ENCODE measurements around the gene CD109. TPM values are rescaled to one million over a fixed set of nuclear protein-coding genes. Genes with fewer than 3 reads are reported as not detected.

The CD109 gene
- polyA plus RNA-seq, 1 donor from 2014 or later: 0.07 TPM

DNA sequence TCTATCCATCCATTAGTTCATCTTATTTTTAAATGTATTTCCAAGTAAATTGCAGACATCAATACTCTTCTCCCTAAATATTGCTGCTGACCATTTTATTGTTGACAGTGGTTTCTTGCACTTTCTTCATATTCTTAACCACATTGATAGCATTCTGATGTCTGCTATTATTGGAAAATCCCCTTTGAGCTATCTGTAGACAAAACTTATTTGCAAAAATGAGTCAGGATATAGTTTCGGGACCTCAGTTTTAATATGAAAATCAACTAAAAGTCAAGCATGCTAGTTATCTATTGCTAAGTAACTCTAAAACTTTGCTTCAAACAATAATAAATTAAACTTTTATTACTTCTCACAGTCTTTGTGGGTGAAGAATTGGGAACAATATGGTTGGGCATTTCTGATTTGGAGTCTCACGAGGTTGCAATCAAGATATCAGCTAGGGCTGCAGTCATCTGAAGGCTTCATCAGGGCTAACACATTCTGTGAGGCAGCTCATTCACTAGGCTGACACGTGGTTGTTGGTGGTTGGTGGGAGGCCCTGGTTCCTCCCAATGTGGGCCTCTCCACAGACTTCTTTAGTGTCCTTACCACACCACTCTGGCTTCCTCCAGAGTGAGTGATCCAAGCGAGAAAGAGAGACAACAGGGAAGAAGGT is 32.7 kb downstream of the CD109 start:
- Histone ChIP-seq H3K36me3 (ENCODE audit: insufficient read depth, low read length) (no peaks in the 10 kb centered on the region), H3K9ac (ENCODE audit: low read length) (no peak overlapping the region), H3K4me3 (ENCODE audit: low read length) (no peak overlapping the region), H3F3A (ENCODE audit: insufficient read depth, low read length, poor library complexity, severe bottlenecking) (no peaks in the 10 kb centered on the region), H3K27me3 (ENCODE audit: insufficient read depth, low read depth, low read length) (no peaks in the 10 kb centered on the region), H3K4me2 (ENCODE audit: low read length) (no peak overlapping the region), H3K27ac (ENCODE audit: low read length) (no peak overlapping the region), H4K20me1 (ENCODE audit: insufficient read depth) (no peaks in the 10 kb centered on the region), H3K9me3 (ENCODE audit: low read length) (no peaks in the 10 kb centered on the region), H3K9me2 (ENCODE audit: insufficient read depth, low read length) (no peaks in the 10 kb centered on the region), H2AFZ (ENCODE audit: low read depth, low read length) (no peak overlapping the region), H3K79me2 (replicated peaks; ENCODE audit: insufficient read depth, low read length) (no peaks in the 10 kb centered on the region)
- TF ChIP-seq, protein P1, sequence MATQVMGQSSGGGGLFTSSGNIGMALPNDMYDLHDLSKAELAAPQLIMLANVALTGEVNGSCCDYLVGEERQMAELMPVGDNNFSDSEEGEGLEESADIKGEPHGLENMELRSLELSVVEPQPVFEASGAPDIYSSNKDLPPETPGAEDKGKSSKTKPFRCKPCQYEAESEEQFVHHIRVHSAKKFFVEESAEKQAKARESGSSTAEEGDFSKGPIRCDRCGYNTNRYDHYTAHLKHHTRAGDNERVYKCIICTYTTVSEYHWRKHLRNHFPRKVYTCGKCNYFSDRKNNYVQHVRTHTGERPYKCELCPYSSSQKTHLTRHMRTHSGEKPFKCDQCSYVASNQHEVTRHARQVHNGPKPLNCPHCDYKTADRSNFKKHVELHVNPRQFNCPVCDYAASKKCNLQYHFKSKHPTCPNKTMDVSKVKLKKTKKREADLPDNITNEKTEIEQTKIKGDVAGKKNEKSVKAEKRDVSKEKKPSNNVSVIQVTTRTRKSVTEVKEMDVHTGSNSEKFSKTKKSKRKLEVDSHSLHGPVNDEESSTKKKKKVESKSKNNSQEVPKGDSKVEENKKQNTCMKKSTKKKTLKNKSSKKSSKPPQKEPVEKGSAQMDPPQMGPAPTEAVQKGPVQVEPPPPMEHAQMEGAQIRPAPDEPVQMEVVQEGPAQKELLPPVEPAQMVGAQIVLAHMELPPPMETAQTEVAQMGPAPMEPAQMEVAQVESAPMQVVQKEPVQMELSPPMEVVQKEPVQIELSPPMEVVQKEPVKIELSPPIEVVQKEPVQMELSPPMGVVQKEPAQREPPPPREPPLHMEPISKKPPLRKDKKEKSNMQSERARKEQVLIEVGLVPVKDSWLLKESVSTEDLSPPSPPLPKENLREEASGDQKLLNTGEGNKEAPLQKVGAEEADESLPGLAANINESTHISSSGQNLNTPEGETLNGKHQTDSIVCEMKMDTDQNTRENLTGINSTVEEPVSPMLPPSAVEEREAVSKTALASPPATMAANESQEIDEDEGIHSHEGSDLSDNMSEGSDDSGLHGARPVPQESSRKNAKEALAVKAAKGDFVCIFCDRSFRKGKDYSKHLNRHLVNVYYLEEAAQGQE (IDR thresholded peaks at IDR 0.05; ENCODE audit: borderline replicate concordance): no peak
- TF ChIP-seq MXI1 (conservative IDR thresholded peaks at IDR 0.05; ENCODE audit: poor library complexity, severe bottlenecking): no peak
- no peak for TF ChIP-seq TAF1 (IDR thresholded peaks at IDR 0.05; ENCODE audit: low read depth)
- no peak for TF ChIP-seq SMC3 (conservative IDR thresholded peaks at IDR 0.05; ENCODE audit: poor library complexity)
- TF ChIP-seq RAD21 (conservative IDR thresholded peaks at IDR 0.05): no peak
- no peak for TF ChIP-seq EP300 (conservative IDR thresholded peaks at IDR 0.05; ENCODE audit: poor library complexity, severe bottlenecking)
- TF ChIP-seq, protein P2, sequence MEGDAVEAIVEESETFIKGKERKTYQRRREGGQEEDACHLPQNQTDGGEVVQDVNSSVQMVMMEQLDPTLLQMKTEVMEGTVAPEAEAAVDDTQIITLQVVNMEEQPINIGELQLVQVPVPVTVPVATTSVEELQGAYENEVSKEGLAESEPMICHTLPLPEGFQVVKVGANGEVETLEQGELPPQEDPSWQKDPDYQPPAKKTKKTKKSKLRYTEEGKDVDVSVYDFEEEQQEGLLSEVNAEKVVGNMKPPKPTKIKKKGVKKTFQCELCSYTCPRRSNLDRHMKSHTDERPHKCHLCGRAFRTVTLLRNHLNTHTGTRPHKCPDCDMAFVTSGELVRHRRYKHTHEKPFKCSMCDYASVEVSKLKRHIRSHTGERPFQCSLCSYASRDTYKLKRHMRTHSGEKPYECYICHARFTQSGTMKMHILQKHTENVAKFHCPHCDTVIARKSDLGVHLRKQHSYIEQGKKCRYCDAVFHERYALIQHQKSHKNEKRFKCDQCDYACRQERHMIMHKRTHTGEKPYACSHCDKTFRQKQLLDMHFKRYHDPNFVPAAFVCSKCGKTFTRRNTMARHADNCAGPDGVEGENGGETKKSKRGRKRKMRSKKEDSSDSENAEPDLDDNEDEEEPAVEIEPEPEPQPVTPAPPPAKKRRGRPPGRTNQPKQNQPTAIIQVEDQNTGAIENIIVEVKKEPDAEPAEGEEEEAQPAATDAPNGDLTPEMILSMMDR (IDR thresholded peaks at IDR 0.05; ENCODE audit: poor library complexity, severe bottlenecking): no peak
- no peak for TF ChIP-seq POLR2AphosphoS5 (IDR thresholded peaks at IDR 0.05)
- TF ChIP-seq EZH2 (IDR thresholded peaks at IDR 0.05; ENCODE audit: borderline replicate concordance, insufficient read depth, low read length, poor library complexity, severe bottlenecking): no peak

DNA sequence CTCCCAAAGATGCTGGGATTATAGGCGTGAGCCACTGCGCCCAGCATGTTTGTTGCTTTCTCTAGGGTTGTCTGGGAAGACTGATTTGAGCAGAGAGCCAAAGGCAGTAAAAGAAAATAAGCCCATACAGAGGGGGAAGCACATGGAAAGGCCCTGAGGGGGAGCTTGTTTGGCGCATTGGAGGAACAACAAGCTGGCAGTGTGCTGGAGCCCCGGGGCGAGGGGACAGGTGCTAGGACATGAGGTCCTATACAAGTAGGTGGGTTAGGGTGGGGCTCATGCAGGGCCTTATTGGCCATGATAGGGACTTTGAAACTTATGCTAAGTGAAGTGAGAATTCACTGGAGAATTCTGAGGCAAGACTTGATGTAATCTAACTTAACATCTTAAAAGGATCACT is 35.3 kb downstream of the CD109 start:
- H3K9me3 ChIP-seq (ENCODE audit: low read length): no peaks in the 10 kb centered on the region
- H4K20me1 ChIP-seq (ENCODE audit: insufficient read depth): no peaks in the 10 kb centered on the region
- no peaks in the 10 kb centered on the region for H3K27me3 ChIP-seq (ENCODE audit: insufficient read depth, low read depth, low read length)
- no peaks in the 10 kb centered on the region for H3K79me2 ChIP-seq (replicated peaks; ENCODE audit: insufficient read depth, low read length)
- no peak overlapping the region for H3K9ac ChIP-seq (ENCODE audit: low read length)
- no peak overlapping the region for H2AFZ ChIP-seq (ENCODE audit: low read depth, low read length)
- H3K4me3 ChIP-seq (ENCODE audit: low read length): no peak overlapping the region
- no peaks in the 10 kb centered on the region for H3K9me2 ChIP-seq (ENCODE audit: insufficient read depth, low read length)
- H3K36me3 ChIP-seq (ENCODE audit: insufficient read depth, low read length): no peaks in the 10 kb centered on the region
- H3F3A ChIP-seq (ENCODE audit: insufficient read depth, low read length, poor library complexity, severe bottlenecking): no peaks in the 10 kb centered on the region
- H3K4me2 ChIP-seq (ENCODE audit: low read length): no peak overlapping the region
- no peak overlapping the region for H3K27ac ChIP-seq (ENCODE audit: low read length)
- TF ChIP-seq, protein P1 (IDR thresholded peaks at IDR 0.05; ENCODE audit: borderline replicate concordance): no peak
- TF ChIP-seq RAD21 (conservative IDR thresholded peaks at IDR 0.05) (no peak), SMC3 (conservative IDR thresholded peaks at IDR 0.05; ENCODE audit: poor library complexity) (no peak), EZH2 (IDR thresholded peaks at IDR 0.05; ENCODE audit: borderline replicate concordance, insufficient read depth, low read length, poor library complexity, severe bottlenecking) (no peak), TAF1 (IDR thresholded peaks at IDR 0.05; ENCODE audit: low read depth) (no peak), MXI1 (conservative IDR thresholded peaks at IDR 0.05; ENCODE audit: poor library complexity, severe bottlenecking) (no peak), EP300 (conservative IDR thresholded peaks at IDR 0.05; ENCODE audit: poor library complexity, severe bottlenecking) (no peak), POLR2AphosphoS5 (IDR thresholded peaks at IDR 0.05) (no peak)
- TF ChIP-seq, protein P2 (IDR thresholded peaks at IDR 0.05; ENCODE audit: poor library complexity, severe bottlenecking): no peak
